ENCODE data around the gene GPRIN1.

Gene GPRIN1

GRCh38 chr5:176647030-176647842, 37.3 kb upstream of the GPRIN1 start, which contains the start of gene TSPAN17 (continued):
- TF ChIP-seq SCRT2 (tag by site-specific recombination; IDR thresholded peaks at IDR 0.05) (no peak), SP3 (tag by site-specific recombination; IDR thresholded peaks at IDR 0.05) (peak; percentile 84), ZBTB44 (tag by site-specific recombination; IDR thresholded peaks at IDR 0.05) (no peak), KLF9 (tag by site-specific recombination; IDR thresholded peaks at IDR 0.05; ENCODE audit: low read depth) (peak; percentile 60), YY1 (tag by site-specific recombination; IDR thresholded peaks at IDR 0.05) (peak; percentile 31; the same call in 1 of the 2 replicates), ZNF514 (tag by site-specific recombination; IDR thresholded peaks at IDR 0.05) (no peak), ZNF148 (tag by site-specific recombination; IDR thresholded peaks at IDR 0.05; ENCODE audit: borderline replicate concordance) (no peak), GLIS2 (tag by site-specific recombination; IDR thresholded peaks at IDR 0.05) (peak; percentile 62), ZNF266 (tag by site-specific recombination; IDR thresholded peaks at IDR 0.05; ENCODE audit: low read depth) (no peak), ZBTB17 (tag by site-specific recombination; IDR thresholded peaks at IDR 0.05) (peak; percentile 58), ZSCAN30 (tag by site-specific recombination; IDR thresholded peaks at IDR 0.05) (peak; percentile 80; the same call in 1 of the 2 replicates), BCL6B (tag by site-specific recombination; IDR thresholded peaks at IDR 0.05) (no peak), ZNF398 (tag by site-specific recombination; IDR thresholded peaks at IDR 0.05) (peak; percentile 54; the same call in 1 of the 2 replicates), PRDM2 (tag by site-specific recombination; IDR thresholded peaks at IDR 0.05; ENCODE audit: borderline replicate concordance) (no peak), ZNF138 (tag by site-specific recombination; IDR thresholded peaks at IDR 0.05; ENCODE audit: borderline replicate concordance) (no peak), ZNF335 (tag by site-specific recombination; conservative IDR thresholded peaks at IDR 0.05) (peak; percentile 81), ZNF473 (tag by site-specific recombination; IDR thresholded peaks at IDR 0.05) (no peak), ZNF549 (tag by site-specific recombination; IDR thresholded peaks at IDR 0.05) (no peak), ZNF768 (tag by site-specific recombination; IDR thresholded peaks at IDR 0.05) (no peak), SP2 (tag by site-specific recombination; IDR thresholded peaks at IDR 0.05) (peak; percentile 95), ZNF10 (tag by site-specific recombination; IDR thresholded peaks at IDR 0.05) (peak; percentile 49; the same call in 1 of the 2 replicates), KLF16 (tag by site-specific recombination; IDR thresholded peaks at IDR 0.05) (no peak), ZNF221 (tag by site-specific recombination; IDR thresholded peaks at IDR 0.05; ENCODE audit: borderline replicate concordance) (no peak), OSR2 (tag by site-specific recombination; IDR thresholded peaks at IDR 0.05) (no peak)
- TF ChIP-seq, protein P1, sequence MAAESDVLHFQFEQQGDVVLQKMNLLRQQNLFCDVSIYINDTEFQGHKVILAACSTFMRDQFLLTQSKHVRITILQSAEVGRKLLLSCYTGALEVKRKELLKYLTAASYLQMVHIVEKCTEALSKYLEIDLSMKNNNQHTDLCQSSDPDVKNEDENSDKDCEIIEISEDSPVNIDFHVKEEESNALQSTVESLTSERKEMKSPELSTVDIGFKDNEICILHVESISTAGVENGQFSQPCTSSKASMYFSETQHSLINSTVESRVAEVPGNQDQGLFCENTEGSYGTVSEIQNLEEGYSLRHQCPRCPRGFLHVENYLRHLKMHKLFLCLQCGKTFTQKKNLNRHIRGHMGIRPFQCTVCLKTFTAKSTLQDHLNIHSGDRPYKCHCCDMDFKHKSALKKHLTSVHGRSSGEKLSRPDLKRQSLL (tag by site-specific recombination; IDR thresholded peaks at IDR 0.05), result peak; percentile 70
